ENCODE data around the gene UNC13D.
"Not testable (repeated sequence)": the region's sequence is repeated elsewhere in the genome, so short reads cannot be mapped to it uniquely, and the experiment has no call there.

The UNC13D gene

DNA sequence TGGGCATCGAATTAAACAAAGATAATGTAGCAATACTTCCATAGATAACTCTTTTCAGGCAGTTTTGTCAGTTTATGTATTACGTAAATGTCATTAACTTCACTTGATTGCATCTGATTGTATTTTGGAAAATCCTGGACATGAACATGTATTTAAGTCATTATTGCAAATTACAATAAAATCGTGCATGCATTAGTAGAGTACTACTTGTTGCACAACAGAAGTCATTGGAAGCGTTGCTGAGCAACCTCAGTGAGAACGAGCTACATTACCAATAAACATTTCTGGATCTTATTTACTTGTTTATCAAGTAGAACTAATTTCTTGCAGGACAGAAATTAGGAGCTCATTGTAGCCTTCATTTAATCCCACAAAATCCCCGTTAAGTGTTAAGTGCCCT lies 53.0 kb downstream of the UNC13D start:
- no peak for DNase-seq

DNA sequence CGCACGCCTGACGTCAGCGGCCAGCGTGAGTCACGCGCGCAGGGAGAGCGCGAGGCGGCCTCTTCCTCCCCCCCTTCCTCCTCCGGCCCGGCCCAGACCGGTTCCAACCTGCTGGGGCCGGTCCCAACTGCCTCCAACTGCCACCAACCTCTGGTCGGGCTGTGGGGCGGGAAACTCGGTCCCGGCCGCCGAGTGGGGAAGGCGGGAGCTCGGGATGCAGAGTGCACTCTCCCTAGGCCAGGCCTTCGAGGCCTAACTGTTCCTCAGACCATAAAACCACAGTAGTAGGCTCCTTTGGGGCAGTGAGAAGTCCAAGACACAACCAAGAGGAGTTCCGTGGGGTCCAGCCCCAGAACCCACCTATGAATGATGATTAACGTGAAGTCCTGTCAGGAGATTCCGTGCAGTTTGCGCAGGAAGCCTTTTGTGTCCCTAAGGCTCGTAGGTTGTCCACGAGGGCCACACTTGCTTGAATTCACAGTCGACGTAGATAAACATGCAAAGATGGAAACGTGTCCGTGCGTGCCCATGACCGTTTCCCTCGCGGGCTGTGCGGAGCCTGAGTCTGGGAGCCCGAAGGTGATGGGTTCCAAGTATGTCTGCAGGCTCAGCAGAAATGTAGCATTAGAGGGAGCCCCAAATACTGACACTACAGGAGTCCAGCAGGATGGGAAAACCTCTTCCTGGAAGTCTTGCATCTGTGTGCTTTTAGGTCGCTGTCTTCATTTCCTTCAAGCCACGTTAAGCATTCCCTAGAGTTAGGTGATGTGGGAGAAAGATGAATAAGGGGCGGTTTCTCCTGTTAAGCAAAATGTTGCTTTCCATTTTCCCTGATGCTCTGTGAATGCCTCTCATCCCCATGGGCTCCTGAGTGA lies 59.0 kb downstream of the UNC13D start:
- DNase-seq: peak; percentile 85

DNA sequence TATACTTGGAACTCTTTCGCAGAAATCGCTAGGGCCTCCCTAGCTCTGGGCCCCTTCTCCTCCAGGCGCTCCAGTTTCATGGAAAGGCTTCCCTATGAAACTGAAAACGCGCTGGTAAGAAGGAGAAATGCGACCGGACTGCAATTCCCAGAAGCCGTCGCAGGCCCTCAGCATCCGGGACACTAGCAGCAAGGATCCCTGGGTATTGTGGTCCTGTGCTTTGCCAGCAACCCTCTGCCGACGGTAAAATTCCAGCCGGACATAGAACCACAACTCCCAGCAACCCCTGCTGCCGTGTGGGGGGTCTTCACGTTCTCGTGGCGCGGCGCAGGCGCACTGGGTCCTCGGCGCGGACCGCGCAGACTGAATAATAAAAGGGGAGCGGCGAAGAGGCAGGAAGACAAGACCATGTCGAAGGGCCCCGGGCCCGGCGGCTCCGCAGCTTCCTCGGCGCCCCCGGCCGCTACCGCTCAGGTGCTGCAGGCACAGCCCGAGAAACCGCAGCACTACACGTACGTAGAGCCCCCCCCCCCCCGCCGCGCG lies 59.7 kb downstream of the UNC13D start, which contains the start of gene UNK:
UNK (plus strand) TSS at position 334 of the 543 bp plus-strand sequence; CDS start at position 409, 75 bp downstream.
- DNase-seq: peak; percentile 100

DNA sequence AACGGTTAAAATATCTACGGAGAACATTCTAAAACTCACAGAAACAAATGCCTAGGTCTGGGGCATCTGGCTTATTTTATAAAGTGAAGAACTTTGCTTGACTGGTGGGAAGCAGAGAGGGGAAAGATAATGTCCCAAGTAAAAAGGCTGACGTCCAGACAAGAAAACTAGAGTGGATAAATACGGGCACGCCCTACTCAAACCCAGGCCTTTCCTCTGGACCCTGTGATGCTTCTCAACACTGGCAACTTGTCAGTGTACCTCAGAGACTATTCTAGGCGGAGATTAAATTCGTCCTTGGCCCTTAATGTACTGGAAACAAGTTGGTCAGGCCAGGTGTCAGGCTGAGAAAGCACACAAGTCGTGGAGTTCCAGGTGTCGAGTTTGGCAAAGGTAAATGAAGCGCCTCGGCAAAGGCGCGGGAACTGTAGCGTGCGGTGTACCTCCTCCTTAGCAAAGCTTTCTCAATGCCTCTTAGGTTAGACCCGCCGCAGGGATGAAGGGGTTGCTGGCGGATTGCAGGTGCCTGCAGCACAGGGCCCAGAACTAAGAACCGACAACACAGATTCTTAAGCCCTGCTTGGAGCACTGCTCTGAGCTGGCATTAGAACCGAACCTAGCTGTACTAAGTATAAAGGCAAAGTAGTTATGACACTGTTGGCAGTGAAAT lies 60.3 kb downstream of the UNC13D start:
- DNase-seq: no peak

DNA sequence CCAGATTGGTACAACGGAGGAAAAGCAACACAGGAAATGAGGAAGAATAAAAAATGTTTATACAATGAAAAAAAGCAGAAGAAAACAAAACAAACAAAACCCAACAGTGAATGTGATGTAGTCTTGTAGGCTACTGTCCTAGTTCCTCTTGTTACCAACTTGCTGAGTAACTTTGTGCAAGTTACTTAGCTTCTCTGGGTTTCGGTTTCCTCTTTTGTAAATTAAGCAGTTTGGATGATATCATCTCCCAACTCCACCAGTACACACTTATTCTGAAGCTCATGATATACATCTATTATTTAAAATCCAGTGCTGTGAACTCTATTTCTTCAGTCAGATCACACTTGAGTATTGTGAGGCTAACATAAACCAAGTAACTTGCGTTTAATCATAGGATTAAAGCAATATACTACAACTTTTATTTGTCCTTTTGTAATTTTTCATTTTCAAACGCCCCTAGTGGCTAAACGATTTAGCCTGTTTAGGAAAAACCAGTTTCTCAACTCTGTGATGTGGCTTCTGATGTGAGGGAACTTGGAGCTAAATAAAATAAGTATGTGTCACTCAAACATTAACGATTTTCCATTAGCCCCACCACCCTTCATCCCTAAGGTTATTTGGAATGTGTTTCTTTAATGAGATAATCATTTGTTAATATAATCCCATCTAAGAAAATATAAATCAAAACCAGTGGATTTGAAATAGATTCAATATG lies 61.0 kb downstream of the UNC13D start:
- peak; percentile 25 for DNase-seq

DNA sequence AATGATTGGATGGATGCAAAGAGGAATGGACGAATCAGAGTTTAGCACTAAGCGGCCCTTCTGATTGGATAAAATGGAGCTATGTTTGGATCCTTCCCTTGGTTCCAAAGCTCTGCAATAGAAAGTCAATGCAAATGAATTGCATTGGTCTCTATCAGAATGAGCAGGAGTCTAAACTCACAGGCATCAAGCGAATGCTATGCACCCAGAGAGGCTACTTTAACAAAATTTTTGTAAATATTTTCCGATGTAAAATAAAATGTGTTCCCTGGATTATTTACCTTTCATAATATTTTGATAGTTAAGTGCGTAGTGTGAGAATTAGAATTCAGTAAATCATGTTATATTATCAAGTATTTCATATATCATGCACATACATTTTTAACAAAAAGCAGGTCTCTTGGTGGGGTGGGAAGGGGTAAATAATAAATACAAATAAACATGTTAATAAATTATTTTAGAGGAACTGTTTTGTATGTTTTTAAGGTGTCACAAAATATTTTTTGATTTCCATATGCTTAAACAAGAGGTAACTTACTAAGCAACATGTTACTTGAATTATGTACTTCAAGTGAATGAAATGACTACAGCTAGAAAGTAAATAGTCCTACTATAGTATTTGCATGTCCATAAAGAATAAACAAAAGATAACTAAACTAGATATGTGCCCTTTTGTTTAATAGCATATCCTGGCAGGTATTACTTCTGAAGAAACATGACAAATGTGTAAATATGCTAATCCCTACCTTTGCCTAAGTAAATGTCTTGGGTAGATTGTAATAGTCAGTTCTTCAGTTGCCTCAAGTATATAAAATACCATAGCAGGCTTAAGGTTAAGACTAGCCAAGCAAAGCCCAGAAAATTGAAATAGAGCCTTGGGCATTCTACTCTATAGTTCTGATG lies 64.0 kb downstream of the UNC13D start:
- DNase-seq: no peak

DNA sequence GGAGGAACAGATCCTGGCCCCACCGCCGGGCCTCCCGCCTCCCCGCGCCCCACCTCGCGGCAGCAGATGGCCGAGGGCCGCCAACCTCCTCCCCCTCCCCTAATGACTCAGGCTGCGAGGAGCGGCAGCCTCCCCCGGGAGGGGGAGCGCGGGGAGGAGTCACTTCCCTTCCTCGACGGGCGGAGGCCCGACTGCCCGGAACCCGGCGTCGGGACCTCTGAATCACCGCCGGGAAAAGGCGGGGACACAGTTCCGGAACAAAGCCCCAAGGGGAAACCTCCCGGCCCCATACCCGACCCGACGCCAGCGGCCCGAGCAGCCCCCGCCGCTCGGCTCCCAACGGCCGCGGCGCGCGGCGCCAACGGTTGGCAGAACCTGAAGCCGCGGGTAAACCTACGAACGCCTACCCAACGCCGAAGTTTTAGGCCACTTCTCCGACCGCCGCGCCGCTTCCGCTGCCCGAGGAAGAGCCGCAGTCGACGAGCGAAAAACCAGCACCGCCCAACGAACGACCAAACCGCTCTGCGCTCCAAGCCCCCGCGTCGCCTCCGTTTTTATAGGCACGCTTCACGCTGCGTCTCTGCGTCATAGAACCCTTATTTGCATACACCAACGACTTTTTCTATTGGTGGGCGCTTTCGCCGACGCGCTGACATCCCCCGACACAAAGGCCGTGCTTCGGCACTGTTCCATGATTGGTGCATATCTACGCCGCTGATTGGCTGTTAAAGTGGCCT lies 64.8 kb downstream of the UNC13D start:
- peak; percentile 100 for DNase-seq

DNA sequence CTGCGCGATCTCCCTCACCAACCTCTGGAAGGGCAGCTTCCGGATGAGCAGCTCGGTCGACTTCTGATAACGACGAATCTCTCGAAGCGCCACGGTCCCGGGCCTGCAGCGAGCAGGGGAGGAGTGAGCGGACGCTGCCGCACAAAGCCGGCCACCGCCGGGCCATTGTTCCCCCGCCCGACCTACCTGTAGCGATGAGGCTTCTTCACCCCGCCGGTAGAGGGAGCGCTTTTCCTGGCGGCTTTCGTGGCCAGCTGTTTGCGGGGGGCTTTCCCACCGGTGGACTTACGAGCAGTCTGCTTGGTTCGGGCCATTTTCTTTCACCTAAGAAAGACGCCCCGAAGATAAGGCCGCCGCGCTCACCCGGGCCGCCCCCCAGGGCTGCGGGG lies 65.3 kb downstream of the UNC13D start:
- DNase-seq: no peak

DNA sequence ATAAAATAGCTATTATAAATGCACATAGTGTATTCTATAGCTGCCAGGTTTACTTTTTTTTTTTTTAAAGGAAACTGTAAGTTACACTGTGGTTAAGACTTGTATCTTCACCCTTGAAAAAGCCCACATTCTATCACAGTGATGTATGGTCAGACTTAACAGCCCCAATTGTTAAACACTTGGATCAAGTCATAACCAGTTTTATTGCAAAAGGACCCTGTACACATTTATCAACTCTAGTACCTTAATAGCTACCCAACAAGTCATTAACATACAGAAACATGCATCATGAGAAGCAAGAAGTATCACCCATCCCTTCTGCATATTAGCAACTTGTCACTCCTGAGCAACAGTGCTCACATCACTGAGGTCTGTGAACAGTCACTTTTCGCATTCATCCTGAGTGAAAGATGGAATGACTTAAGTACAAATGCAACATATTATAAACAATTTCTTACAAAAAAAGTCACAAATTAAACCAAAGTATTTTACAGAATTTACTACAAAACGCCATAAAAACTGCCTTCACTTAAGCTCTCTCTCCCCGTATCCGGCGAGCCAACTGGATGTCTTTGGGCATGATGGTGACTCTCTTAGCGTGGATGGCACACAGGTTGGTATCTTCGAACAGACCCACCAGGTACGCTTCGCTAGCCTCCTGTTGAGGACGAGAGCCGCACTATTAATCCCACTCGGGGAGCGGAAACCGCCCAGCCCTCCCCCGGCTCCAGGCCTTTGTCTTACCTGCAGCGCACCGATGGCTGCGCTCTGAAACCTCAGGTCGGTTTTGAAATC lies 65.9 kb downstream of the UNC13D start:
- not testable (repeated sequence) for DNase-seq

DNA sequence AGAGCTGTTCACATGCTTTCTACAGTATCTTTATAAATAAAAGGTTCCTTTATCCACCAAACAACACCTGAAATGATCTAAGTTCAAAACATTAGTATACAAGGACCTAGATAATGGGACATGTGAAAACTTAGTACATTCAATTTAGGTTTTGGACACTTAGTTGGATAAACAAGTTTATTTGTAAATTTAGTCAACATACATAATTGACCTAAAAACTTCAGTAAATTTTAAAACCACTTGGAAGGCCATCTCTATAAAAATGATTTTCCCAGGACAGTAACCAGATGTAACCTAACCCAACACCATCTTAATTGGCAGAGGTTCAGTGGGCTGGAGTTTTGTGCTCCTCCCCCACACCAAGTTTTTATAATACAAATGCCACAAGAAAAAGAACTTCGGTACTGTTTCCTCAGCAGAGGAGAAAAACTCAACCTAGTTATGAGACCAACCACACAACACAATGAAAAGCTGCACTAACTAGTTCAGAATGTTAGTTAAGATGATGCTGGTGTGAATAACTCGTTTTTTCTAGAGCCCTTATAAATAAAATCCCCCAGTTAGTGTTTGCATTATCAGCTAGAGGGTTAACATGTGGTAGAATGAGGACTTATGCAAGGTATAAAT lies 66.8 kb downstream of the UNC13D start:
- no peak for DNase-seq

Data from NCI-H524 treated with DMSO at 0.1 percent for 48 hours (cell line).